HEK293T (cell line): Measurements from ENCODE around the gene ANP32B.

ENCODE experiments used
- CTCF ChIA-PET: fragments of 350-600 bp; formaldehyde crosslinking; extraction: SDS; loops from one replicate; lab custom pipeline; 2021; ENCODE audit warnings: antibody characterized with exemption, inconsistent platforms; lab: Yijun Ruan, JAX
- POLR2A ChIA-PET: fragments of 350-600 bp; formaldehyde crosslinking; extraction: SDS; loops from one replicate; lab custom pipeline; 2020; ENCODE audit warnings: antibody characterized with exemption, inconsistent platforms; lab: Yijun Ruan, JAX
- DNase-seq: peaks from one replicate; pipeline ENCODE4 v3.0.0; 2012; ENCODE audit warnings: mixed read lengths; ENCODE audit errors: extremely low spot score
- ARNT ChIP-seq: fragments of 450-650 bp; IDR thresholded peaks from 2 replicates; pipeline ENCODE4 v1.6.1; 2017; ENCODE audit warnings: mild to moderate bottlenecking
- BHLHE40 ChIP-seq: fragments of 450-650 bp; IDR thresholded peaks from 2 replicates; pipeline ENCODE4 v1.6.1; 2016; ENCODE audit warnings: mild to moderate bottlenecking, moderate library complexity, borderline replicate concordance
- CTBP1 ChIP-seq: fragments of 450-650 bp; IDR thresholded peaks from 2 replicates; pipeline ENCODE4 v1.6.1; 2016; ENCODE audit warnings: borderline replicate concordance
- ELF4 ChIP-seq: fragments of 450-650 bp; IDR thresholded peaks from 2 replicates; pipeline ENCODE4 v1.6.1; 2017; ENCODE audit warnings: antibody characterized with exemption
- FOXA1 ChIP-seq: fragments of 450-650 bp; IDR thresholded peaks from 2 replicates; pipeline ENCODE4 v1.6.1; 2016; ENCODE audit warnings: mild to moderate bottlenecking
- FOXK2 ChIP-seq: fragments of 450-650 bp; IDR thresholded peaks from 2 replicates; pipeline ENCODE4 v1.6.1; 2016; ENCODE audit warnings: mild to moderate bottlenecking
- FOXM1 ChIP-seq: fragments of 450-650 bp; IDR thresholded peaks from 2 replicates; pipeline ENCODE4 v1.6.1; 2017; ENCODE audit warnings: mild to moderate bottlenecking, borderline replicate concordance
- HDGF ChIP-seq: fragments of 450-650 bp; IDR thresholded peaks from 2 replicates; pipeline ENCODE4 v1.6.1; 2017; ENCODE audit warnings: antibody characterized with exemption, borderline replicate concordance
- L3MBTL2 ChIP-seq: fragments of 450-650 bp; conservative IDR thresholded peaks from 2 replicates; pipeline ENCODE4 v1.6.1; 2016; ENCODE audit warnings: mild to moderate bottlenecking
- LEF1 ChIP-seq: fragments of 450-650 bp; IDR thresholded peaks from 2 replicates; pipeline ENCODE4 v1.6.1; 2017; ENCODE audit warnings: mild to moderate bottlenecking, borderline replicate concordance
- SP1 ChIP-seq: fragments of 450-650 bp; IDR thresholded peaks from 2 replicates; pipeline ENCODE4 v1.6.1; 2017
- SUZ12 ChIP-seq: fragments of 450-650 bp; IDR thresholded peaks from 2 replicates; pipeline ENCODE4 v1.6.1; 2016; ENCODE audit warnings: mild to moderate bottlenecking
- ZNF384 ChIP-seq: fragments of 450-650 bp; IDR thresholded peaks from 2 replicates; pipeline ENCODE4 v1.6.1; 2016
- TF ChIP-seq, protein P1 (sequence below): fragments of 450-650 bp; IDR thresholded peaks from 2 replicates; pipeline ENCODE4 v1.6.1; 2016

The ANP32B gene

DNA sequence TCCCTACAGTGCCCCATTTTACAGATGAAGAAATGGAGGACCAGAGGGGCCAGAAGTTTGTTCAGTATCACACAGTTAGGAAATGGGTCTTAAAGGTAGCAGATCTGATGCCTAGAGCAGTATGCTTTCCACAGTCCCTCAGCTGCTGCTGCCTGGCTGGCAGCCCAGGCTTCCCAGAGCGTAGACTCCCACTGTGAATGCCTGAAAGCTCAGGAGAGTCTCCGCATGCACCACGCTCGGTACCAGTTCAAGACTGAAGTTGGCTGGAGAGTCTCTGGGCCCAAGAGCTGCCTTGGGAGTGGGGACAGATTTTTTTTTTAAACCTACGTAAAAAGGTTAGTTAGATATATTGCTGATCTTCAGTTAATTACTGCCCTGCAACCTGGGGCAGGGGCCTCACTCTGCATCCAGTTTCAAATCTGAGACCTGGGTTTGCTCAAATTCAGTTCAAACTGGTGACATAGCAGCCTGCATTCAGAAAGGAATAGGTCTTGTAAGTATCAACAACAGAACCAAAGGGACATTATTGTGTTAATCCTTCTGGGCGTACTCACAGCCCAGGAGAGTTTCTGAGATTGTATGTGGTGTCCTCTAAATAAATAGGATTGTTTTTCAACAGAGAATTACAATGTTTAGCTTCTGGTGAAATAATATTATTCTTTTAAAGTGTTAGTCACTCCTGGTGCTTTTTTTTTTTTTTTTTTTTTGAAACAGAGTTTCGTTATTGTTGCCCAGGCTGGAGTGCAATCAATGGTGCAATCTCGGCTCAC lies 81.7 kb downstream of the ANP32B start:
- no peak for DNase-seq
- CTCF ChIA-PET = interaction anchor here (0.6 kb wide), 1 partner anchor 41 kb away, joined by 3 read pairs; no protein-coding TSS in a partner anchor
- POLR2A ChIA-PET = no interaction called here
- no peak for TF ChIP-seq SUZ12
- TF ChIP-seq ZNF384 = no peak
- no peak for TF ChIP-seq ARNT
- TF ChIP-seq LEF1 = no peak
- TF ChIP-seq, protein P1, sequence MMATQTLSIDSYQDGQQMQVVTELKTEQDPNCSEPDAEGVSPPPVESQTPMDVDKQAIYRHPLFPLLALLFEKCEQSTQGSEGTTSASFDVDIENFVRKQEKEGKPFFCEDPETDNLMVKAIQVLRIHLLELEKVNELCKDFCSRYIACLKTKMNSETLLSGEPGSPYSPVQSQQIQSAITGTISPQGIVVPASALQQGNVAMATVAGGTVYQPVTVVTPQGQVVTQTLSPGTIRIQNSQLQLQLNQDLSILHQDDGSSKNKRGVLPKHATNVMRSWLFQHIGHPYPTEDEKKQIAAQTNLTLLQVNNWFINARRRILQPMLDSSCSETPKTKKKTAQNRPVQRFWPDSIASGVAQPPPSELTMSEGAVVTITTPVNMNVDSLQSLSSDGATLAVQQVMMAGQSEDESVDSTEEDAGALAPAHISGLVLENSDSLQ = no peak
- no peak for TF ChIP-seq L3MBTL2
- TF ChIP-seq CTBP1 = no peak
- TF ChIP-seq FOXK2 = no peak
- TF ChIP-seq BHLHE40 = no peak
- no peak for TF ChIP-seq FOXM1
- no peak for TF ChIP-seq HDGF
- TF ChIP-seq ELF4 = no peak
- TF ChIP-seq FOXA1 = no peak
- TF ChIP-seq SP1 = no peak
